GM21825 (cell line): ENCODE measurements around the gene ELL3.
"Not testable (repeated sequence)": the region's sequence is repeated elsewhere in the genome, so short reads cannot be mapped to it uniquely, and the experiment has no call there.

Experiments used
- ATAC-seq: cut with Tn5 transposase; IDR thresholded peaks from one replicate; pipeline ENCODE4 v1.9.1; 2021; ENCODE audit warnings: mild to moderate bottlenecking, moderate library complexity; ENCODE audit not compliant: unreplicated experiment

ELL3 gene

DNA sequence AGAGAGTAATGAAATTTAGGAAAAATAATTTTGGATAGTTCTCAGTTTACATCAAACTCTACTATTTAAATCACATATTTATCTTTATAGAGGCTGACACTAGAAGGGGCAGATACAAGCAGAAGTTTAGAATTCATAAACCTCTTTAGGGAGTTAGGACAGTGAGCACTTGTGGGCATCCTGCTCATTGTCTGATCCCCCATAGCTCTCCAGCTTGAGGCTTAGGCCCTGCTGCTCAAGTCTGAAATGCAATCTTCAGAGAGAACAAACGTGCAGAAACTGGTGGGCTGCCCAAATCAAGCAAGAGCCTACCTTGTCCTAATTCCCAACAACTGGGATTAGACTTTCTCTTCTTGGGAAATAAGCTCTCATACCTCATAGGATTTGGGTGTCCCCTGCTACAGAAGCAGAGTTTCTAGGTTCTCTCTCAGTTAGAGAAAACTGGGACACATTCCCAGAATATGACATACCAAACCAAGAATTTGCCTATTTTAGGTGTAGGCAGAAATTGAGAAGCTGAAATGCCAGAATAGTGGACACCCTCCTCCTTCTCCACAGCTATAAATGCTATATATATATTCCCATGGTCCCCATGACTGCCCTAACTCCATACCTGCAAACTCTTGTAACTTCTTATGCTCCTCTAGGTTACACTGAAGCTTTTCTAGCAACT lies 48.6 kb downstream of the ELL3 start:
- not testable (repeated sequence) for ATAC-seq

DNA sequence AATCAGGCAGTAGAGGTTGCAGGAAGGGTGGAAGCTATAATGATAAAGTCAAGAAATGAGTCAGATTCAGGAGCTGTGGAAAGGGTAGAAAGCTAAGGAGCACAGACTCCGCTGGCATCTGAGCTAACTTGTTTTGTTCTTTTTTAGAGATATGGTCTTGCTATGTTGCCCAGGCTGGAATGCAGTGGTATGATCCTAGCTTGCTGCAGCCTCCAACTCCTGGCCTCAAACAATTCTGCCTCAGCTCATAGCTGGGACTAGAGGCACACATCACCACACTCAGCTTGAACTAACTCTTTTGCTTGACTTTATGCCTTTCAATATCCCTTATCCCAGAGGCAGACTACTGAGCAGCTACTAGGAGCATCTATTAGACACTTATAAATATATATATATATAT lies 50.5 kb downstream of the ELL3 start:
- not testable (repeated sequence) for ATAC-seq

DNA sequence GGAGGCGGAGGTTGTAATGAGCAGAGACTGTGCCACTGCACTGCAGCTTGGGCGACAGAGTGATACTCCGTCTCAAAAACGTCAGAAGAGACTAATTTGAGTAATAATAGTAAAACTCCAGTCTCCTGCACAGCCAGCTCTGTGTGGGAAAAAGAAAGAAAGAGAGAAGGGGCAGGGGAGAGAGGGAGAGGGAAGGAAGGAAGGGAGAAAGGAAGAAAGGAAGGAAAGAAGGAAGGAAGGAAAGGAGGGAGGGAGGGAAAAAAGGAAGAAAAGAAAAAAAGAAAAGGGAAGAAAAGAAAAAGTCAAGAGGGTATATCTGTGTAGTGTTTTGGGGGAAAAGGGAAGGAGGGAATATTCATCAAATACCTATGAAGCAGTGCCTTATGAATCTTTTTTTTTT lies 53.6 kb downstream of the ELL3 start:
- ATAC-seq, result no peak
